BLaER1 treated with 17β-estradiol and CSF1 and Interleukin-3, amounts not matched to agents 10 nM and 100 nM (cell line): ENCODE measurements around the gene FOCAD.
"Not testable (repeated sequence)": the region's sequence is repeated elsewhere in the genome, so short reads cannot be mapped to it uniquely, and the experiment has no call there.

ENCODE experiments used
- H3K27ac ChIP-seq, 11 experiments: shearing (Covaris generic); formaldehyde crosslinking; 2 replicates each; pipeline ENCODE4 v1.8.1; 2022
- H3K27me3 ChIP-seq, 11 experiments: shearing (Covaris generic); formaldehyde crosslinking; 2 replicates each; pipeline ENCODE4 v1.8.1; 2022
- H3K36me3 ChIP-seq, 11 experiments: shearing (Covaris generic); formaldehyde crosslinking; 2 replicates each; pipeline ENCODE4 v1.8.1; 2022
- H3K4me1 ChIP-seq, 10 experiments: shearing (Covaris generic); formaldehyde crosslinking; 2 replicates each; pipeline ENCODE4 v1.8.1; 2022
- H3K4me2 ChIP-seq, 11 experiments: shearing (Covaris generic); formaldehyde crosslinking; 2 replicates each; pipeline ENCODE4 v1.8.1; 2022
- H3K4me3 ChIP-seq, 10 experiments: shearing (Covaris generic); formaldehyde crosslinking; 2 replicates each; pipeline ENCODE4 v1.8.1; 2022
- H3K9ac ChIP-seq, 11 experiments: shearing (Covaris generic); formaldehyde crosslinking; 2 replicates each; pipeline ENCODE4 v1.8.1; 2022
- H3K9me3 ChIP-seq, 11 experiments: shearing (Covaris generic); formaldehyde crosslinking; replicated peaks in 1 of 11; 2 replicates each; pipeline ENCODE4 v1.8.1; 2022
- H4K20me1 ChIP-seq, 11 experiments: shearing (Covaris generic); formaldehyde crosslinking; 2 replicates each; pipeline ENCODE4 v1.8.1; 2022
- Cebpa-rat ChIP-seq, 11 experiments: shearing (Covaris generic); IDR thresholded peaks; 2 replicates each; pipeline ENCODE4 v1.8.1; 2022

FOCAD gene

DNA sequence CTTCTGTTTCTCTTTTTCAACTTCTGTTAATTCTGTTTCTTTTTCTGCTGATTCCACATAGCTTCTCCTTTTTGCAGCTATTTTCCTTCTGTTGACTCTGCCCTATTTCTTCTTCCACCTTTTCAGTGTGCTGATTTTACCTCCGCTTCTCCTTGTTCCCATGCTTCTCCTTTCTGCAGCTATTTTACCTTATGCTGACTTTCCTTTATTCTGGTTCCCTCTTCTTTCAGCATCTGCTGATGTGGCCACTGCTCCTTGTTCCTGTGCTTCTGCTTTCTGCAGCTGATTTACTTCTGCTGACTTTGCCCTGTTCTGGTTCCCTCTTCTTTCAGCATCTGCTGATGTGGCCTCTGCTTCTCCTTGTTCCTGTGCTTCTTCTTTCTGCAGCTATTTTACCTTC is 288.6 kb downstream of the FOCAD start:
- Histone ChIP-seq H3K4me1 (peaks cover 0 to 7% (median 0%) of the 10 kb centered on the region in 10 experiments; a peak in 5 of 20 replicates), H3K27ac (peak overlapping the region in 5 of 11 experiments; percentile 69 to 76 (median 71); a peak in 10 of 22 replicates), H3K27me3 (no peaks in the 10 kb centered on the region), H3K4me3 (peak overlapping the region in 5 of 10 experiments; percentile 9 to 43 (median 16); a peak in 5 of 20 replicates), H3K9me3 (peaks cover 15 to 80% (median 55%) of the 10 kb centered on the region in 11 experiments), H3K4me2 (0 out of 22 replicates have a peak overlapping the region, but pooled peaks of 1 of the 11 experiments have one; percentile 2), H3K9ac (no peak overlapping the region), H4K20me1 (no peaks in the 10 kb centered on the region), H3K36me3 (peaks cover 6 to 25% (median 10%) of the 10 kb centered on the region in 11 experiments; a peak in 17 of 22 replicates)
- TF ChIP-seq Cebpa-rat (IDR thresholded peaks at IDR 0.05): no peak

DNA sequence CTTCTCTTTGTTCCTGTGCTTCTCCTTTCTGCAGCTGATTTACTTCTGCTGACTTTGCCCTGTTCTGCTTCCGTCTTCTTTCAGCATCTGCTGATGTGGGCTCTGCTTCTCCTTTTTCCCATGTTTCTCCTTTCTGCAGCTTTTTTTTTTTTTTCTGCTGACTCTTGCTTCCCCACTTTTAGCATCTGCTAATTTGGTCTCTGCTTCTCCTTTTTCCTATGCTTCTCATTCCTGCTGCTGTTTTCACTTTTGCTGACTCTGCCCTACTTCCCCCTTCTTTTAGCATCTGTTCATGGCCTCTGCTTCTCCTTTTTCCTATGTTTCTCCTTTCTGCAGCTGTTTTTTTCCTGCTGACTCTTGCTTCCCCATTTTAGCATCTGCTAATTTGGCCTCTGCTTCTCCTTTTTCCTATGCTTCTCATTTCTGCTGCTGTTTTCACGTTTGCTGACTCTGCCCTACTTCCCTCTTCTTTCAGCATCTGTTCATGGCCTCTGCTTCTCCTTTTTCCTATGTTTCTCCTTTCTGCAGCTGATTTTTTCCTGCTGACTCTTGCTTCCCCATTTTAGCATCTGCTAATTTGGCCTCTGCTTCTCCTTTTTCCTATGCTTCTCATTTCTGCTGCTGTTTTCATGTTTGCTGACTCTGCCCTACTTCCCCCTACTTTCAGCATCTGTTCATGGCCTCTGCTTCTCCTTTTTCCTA is 289.3 kb downstream of the FOCAD start:
- H3K36me3 ChIP-seq: peaks cover 6 to 33% (median 10%) of the 10 kb centered on the region in 11 experiments; a peak in 17 of 22 replicates
- H3K4me1 ChIP-seq, H3K27me3 ChIP-seq, H4K20me1 ChIP-seq: not testable (repeated sequence)
- H3K9ac ChIP-seq: peak overlapping the region in 2 of 11 experiments; percentile 21 to 34; a peak in 2 of 22 replicates
- 0 out of 22 replicates have a peak overlapping the region, but pooled peaks of 1 of the 11 experiments have one; percentile 2 for H3K4me2 ChIP-seq
- peak overlapping the region in 5 of 10 experiments; percentile 9 to 43 (median 16); a peak in 4 of 20 replicates for H3K4me3 ChIP-seq
- H3K27ac ChIP-seq: peak overlapping the region in 10 of 11 experiments; percentile 43 to 76 (median 70); a peak in 18 of 22 replicates
- peaks cover 15 to 87% (median 55%) of the 10 kb centered on the region in 11 experiments for H3K9me3 ChIP-seq

DNA sequence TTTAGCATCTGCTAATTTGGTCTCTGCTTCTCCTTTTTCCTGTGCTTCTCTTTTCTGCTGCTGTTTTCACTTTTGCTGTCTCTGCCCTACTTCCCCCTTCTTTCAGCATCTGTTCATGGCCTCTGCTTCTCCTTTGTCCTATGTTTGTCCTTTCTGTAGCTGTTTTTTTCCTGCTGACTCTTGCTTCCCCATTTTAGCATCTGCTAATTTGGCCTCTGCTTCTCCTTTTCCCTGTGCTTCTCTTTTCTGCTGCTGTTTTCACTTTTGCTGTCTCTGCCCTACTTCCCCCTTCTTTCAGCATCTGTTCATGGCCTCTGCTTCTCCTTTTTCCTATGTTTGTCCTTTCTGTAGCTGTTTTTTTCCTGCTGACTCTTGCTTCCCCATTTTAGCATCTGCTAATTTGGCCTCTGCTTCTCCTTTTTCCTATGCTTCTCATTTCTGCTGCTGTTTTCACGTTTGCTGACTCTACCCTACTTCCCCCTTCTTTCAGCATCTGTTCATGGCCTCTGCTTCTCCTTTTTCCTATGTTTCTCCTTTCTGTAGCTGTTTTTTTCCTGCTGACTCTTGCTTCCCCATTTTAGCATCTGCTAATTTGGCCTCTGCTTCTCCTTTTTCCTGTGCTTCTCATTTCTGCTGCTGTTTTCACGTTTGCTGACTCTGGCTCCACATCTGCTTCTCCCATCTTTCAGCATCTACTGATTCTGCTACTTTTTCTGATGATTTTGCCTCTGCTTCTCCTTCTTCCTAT is 290.3 kb downstream of the FOCAD start:
- not testable (repeated sequence) for H3K27me3 ChIP-seq, H3K4me1 ChIP-seq, H3K4me2 ChIP-seq, H4K20me1 ChIP-seq
- Histone ChIP-seq H3K4me3 (0 out of 20 replicates have a peak overlapping the region, but pooled peaks of 1 of the 10 experiments have one; percentile 32), H3K36me3 (peaks cover 7 to 39% (median 12%) of the 10 kb centered on the region in 11 experiments; a peak in 17 of 22 replicates), H3K27ac (peak overlapping the region in 10 of 11 experiments; percentile 43 to 76 (median 70); a peak in 18 of 22 replicates), H3K9ac (peak overlapping the region in 1 of 11 experiments; percentile 34; a peak in 1 of 22 replicates), H3K9me3 (peaks cover 15 to 89% (median 55%) of the 10 kb centered on the region in 11 experiments)

GRCh38 chr9:20978249-20978648 is 294.2 kb downstream of the FOCAD start:
- peaks cover 10 to 17% (median 14%) of the 10 kb centered on the region in 10 experiments; a peak in 17 of 20 replicates for H3K4me1 ChIP-seq
- H3K4me3 ChIP-seq: no peak overlapping the region
- H3K9ac ChIP-seq: no peak overlapping the region
- H3K27ac ChIP-seq: no peak overlapping the region
- H3K36me3 ChIP-seq: peaks cover 7 to 41% (median 12%) of the 10 kb centered on the region in 11 experiments; a peak in 18 of 22 replicates
- H3K27me3 ChIP-seq: no peaks in the 10 kb centered on the region
- no peak for TF ChIP-seq Cebpa-rat (IDR thresholded peaks at IDR 0.05)
- H4K20me1 ChIP-seq: no peaks in the 10 kb centered on the region
- peaks cover 8 to 54% (median 34%) of the 10 kb centered on the region in 11 experiments; a peak in 21 of 22 replicates for H3K9me3 ChIP-seq
- H3K4me2 ChIP-seq: no peak overlapping the region

- Histone ChIP-seq H3K9me3 (peaks cover 0 to 27% (median 8%) of the 10 kb centered on the region in 11 experiments; a peak in 10 of 22 replicates), H3K9ac (no peak overlapping the region), H3K36me3 (peaks cover 7 to 46% (median 12%) of the 10 kb centered on the region in 11 experiments; a peak in 18 of 22 replicates), H3K4me3 (no peak overlapping the region), H4K20me1 (no peaks in the 10 kb centered on the region), H3K27me3 (no peaks in the 10 kb centered on the region), H3K4me2 (peak overlapping the region; percentile 1 to 79 (median 45); a peak in 19 of 22 replicates), H3K4me1 (peaks cover 10 to 17% (median 13%) of the 10 kb centered on the region in 10 experiments; a peak in 17 of 20 replicates), H3K27ac (peak overlapping the region in 4 of 11 experiments; percentile 12 to 24 (median 15); a peak in 3 of 22 replicates)
- TF ChIP-seq Cebpa-rat (IDR thresholded peaks at IDR 0.05): no peak
Observed at GRCh38 chr9:20980832-20981455, 296.9 kb downstream of the FOCAD start.

DNA sequence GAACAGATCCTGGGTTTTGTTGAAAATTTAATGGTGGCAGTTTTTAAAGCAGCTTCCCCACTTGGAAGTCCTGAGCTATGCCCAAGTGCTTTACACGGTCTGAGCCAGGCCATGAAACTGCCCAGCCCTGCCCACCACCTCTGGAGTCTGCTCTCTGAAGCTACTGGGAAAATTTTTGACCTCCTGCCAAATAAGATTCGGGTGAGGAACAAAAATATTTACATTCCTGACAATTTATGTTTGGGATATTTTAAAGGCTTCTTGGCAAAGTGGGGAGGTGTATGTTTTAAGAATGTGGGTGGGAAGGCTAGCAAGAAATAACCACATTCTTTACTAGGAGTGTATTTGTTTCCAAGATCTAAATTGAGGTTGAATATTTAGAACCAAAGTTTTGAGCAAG is 297.4 kb downstream of the FOCAD start:
- Histone ChIP-seq H3K4me3 (no peak overlapping the region), H3K4me1 (peaks cover 10 to 17% (median 13%) of the 10 kb centered on the region in 10 experiments; a peak in 17 of 20 replicates)

DNA sequence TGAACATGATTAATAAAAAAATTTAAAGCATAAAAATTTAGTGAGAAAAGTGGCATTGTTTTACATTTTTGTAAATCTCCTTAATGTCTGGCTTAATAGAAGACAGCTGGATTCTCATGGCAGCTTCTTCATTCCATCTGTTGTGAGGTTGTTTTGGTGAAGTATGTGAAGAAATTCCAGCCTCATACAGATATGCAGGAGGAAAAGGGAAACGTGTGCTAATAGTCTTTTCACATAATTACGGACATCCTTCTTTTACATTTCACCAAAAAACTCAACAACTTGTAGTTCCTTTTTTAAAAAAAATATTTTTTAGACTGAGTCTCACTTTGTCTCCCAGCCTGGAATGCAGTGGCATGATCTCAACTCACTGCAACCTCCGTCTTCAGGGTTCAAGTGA is 300.4 kb downstream of the FOCAD start:
- H3K27ac ChIP-seq: no peak overlapping the region
- no peak overlapping the region for H3K4me3 ChIP-seq
- TF ChIP-seq Cebpa-rat (IDR thresholded peaks at IDR 0.05): no peak

More for the DNA sequence above, 297.4 kb downstream of the FOCAD start:
- Histone ChIP-seq H3K27ac (peak overlapping the region in 1 of 11 experiments; percentile 12; a peak in 2 of 22 replicates), H3K36me3 (peaks cover 6 to 51% (median 12%) of the 10 kb centered on the region in 11 experiments; a peak in 18 of 22 replicates), H3K9me3 (peaks cover 0 to 21% (median 3%) of the 10 kb centered on the region in 11 experiments; a peak in 9 of 22 replicates), H3K9ac (no peak overlapping the region), H3K27me3 (no peaks in the 10 kb centered on the region), H3K4me2 (peak overlapping the region in 9 of 11 experiments; percentile 1 to 79 (median 47); a peak in 16 of 22 replicates), H4K20me1 (no peaks in the 10 kb centered on the region)
- no peak for TF ChIP-seq Cebpa-rat (IDR thresholded peaks at IDR 0.05)

More for the DNA sequence above, 300.4 kb downstream of the FOCAD start:
- no peak overlapping the region for H3K4me2 ChIP-seq
- no peaks in the 10 kb centered on the region for H3K27me3 ChIP-seq
- peaks cover 0 to 36% (median 6%) of the 10 kb centered on the region in 11 experiments; a peak in 11 of 22 replicates for H3K36me3 ChIP-seq
- no peak overlapping the region for H3K9ac ChIP-seq
- peaks cover 10 to 19% (median 13%) of the 10 kb centered on the region in 10 experiments; a peak in 17 of 20 replicates for H3K4me1 ChIP-seq
- no peaks in the 10 kb centered on the region for H3K9me3 ChIP-seq
- no peaks in the 10 kb centered on the region for H4K20me1 ChIP-seq
